ENCODE measurements around the gene TSPOAP1.

Gene TSPOAP1, protein sequence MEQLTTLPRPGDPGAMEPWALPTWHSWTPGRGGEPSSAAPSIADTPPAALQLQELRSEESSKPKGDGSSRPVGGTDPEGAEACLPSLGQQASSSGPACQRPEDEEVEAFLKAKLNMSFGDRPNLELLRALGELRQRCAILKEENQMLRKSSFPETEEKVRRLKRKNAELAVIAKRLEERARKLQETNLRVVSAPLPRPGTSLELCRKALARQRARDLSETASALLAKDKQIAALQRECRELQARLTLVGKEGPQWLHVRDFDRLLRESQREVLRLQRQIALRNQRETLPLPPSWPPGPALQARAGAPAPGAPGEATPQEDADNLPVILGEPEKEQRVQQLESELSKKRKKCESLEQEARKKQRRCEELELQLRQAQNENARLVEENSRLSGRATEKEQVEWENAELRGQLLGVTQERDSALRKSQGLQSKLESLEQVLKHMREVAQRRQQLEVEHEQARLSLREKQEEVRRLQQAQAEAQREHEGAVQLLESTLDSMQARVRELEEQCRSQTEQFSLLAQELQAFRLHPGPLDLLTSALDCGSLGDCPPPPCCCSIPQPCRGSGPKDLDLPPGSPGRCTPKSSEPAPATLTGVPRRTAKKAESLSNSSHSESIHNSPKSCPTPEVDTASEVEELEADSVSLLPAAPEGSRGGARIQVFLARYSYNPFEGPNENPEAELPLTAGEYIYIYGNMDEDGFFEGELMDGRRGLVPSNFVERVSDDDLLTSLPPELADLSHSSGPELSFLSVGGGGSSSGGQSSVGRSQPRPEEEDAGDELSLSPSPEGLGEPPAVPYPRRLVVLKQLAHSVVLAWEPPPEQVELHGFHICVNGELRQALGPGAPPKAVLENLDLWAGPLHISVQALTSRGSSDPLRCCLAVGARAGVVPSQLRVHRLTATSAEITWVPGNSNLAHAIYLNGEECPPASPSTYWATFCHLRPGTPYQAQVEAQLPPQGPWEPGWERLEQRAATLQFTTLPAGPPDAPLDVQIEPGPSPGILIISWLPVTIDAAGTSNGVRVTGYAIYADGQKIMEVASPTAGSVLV (N-terminal part only)

DNA sequence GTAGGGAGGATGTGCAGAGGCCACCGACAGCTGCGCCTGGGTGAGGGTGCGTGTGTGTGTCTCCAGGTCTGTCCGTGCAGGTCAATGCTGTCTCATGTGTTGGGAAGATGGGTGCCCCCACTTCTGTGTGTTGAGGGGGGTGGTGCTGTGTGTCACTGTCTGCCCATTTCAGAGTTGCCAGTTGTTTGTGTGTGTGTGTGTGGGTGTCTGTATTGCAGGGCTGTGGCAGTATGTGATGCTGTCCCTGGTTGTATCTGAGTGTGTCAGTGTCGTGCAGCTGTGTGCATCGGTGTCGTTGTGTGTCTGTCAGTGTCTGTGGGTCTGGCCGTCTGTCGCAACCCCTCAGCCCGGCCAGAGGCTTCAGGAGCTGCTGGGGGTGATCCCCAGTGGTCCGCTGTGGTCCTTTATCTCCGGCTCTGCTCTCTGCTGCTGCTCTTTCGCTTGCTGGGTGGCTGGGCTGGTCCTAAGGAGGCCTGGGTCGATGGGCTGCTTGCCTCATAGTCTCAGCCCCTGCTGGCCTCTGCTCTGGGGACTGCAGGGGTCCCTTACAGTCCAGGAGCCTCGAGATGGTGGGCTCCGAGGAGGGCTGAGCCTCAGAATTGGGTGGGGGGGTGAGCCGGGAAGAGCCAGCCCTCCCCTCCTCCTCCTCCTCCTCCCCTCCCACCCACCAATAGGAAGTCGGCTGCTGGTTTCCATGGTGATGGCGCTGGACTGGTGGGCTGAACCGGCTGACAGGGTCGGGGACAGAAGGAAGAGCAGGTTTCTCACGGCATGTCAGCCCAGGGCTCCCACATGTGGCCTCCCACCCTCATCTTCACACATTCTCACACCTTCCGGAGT lies at the start of gene TSPOAP1:
Gene TSPOAP1 (minus strand): TSS at position 601 of the 840 bp plus-strand sequence. CDS start 875 bp downstream, outside the sequence.
- no peak for DNase-seq

DNA sequence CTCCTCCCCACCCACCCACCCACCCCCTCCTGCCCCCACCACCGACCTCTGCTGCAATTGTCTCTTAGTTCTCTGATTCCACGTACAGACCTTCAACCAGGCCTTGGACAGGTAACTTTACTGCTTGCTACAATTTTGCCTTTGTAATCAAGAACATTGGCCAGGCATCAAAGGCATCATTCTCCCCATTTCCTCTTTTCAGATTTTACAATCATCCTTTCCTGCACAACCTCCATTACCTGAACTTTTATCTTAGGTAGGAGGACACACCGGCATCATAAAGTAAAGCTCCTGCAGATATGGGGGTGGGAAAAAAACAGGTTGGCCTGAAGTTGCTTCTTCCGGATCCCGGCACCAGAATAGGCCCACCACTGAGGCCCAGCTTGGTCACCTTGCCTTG lies 49.1 kb upstream of the TSPOAP1 start:
- DNase-seq: no peak

DNA sequence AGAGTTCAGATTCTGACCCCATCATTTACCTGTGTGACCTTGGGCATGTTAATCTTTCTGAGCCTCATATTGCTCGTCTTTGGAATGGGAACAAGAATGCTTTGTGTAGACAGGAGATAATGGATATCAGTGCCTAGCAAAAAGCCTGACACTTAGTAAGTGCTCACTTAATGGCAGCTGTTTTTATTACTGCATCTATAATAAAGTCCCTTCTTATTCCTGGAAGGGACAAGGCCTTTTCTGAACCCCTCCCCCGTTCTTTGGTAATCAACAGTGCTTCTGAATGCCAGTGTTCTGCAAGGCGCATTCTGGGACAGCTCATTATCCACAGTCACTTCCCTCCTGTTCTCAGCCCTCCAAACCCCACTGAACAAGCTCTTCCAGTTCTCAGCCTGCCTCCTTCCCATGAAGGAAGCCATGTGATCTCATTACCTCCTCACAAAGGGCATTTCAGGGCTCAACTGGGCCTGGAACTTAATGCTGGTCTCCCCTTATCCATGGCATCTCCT lies 48.6 kb upstream of the TSPOAP1 start:
- no peak for DNase-seq

DNA sequence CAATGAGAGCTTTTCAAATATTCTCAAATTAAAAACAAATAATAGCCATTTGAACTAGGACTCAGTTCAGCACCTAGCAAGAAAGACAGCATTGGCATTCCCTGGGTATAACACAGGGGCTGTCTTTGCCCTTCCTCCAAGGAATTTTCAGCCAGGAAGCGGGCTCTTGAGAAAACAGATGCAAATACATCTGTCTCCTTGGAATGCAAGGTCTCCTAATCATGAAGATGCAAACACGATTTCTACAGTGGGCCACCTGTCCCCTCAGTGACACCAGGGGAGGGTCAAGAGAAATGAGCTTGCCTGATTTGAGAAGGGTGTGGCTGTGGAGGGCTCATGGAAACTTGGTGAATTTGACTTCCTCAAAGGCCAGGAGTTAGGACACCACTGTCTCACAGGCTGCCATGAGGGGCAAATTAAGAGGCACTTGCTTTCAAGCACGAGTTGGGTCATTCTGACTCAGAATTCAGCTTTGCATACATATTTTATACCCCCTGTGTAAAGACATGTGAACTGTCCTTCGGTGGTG lies 47.9 kb upstream of the TSPOAP1 start:
- no peak for DNase-seq

DNA sequence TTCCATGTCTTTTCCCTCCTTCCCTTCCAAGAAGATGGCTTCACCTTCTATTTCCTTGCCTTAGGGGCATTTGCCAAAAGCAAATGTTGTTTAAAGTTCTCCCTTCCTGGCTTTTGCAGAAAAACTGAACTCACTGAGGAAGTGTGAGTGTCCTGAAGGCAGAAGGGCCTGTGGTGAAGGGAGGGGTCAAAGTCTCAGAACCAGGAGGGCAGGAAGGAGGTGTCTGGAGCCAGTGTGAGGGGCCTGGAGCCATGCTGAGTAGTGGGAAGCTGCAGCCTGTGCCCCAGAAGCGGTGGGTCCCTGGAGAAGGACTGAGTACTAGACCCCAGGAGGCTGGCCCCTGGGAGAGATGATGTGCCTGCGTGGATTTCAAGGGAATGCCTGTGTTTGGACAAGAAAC lies 47.2 kb upstream of the TSPOAP1 start:
- DNase-seq: no peak

DNA sequence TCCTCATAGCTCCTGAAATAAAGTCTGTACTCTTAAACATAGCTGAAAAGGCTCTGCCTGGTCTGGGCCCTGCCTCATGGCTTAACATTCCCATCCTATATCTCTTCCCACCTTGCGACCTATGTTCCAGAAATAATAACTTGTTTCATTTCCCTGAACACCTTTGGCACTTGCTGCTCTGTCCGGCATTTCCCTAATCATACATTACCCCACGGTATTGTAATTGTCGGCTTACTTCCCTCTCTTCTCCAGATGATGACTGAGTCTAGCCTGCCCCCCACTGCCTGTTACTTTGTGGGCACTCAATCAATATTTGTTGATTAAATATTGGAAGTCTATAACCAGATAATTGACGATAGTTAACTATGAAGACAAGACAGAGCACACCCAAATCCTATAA lies 46.7 kb upstream of the TSPOAP1 start:
- DNase-seq: no peak

DNA sequence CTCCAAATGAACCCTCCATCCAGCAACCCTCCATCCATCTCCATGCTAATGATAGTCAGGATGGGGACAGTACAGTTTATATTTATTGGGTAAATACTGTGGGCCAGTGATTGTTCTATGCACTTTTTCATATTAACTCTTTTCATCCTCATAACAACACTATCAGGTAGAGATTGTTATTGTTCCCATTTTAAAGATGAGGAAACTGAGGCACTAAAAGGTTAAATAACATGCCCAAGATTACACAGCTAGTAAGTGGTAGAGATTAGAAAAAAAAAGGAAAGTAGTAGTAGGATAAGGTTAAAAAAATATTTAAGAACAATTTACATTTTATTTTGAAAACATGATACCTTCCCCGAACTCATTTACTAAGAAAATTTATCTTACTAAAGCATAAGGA lies 45.3 kb upstream of the TSPOAP1 start:
- no peak for DNase-seq

DNA sequence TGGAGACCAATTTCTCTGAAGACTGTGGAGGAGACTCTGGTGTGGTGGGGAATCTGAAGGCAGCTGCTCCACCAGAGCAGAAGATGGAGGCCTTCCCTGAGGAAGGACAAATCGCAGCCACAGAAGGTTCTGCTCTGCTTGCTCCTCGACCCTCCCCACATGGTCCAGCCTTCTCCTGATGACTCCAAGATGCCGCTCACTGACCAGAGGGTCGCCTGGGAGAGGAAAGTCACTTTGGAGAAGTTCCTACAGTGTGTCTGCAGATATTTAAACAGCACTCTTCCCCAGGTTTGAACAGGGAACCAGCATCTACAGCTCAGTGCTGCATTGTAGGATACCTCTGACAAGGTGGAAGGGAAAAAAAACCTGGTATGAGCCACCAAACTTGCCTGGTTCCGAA lies 44.4 kb upstream of the TSPOAP1 start:
- no peak for DNase-seq

DNA sequence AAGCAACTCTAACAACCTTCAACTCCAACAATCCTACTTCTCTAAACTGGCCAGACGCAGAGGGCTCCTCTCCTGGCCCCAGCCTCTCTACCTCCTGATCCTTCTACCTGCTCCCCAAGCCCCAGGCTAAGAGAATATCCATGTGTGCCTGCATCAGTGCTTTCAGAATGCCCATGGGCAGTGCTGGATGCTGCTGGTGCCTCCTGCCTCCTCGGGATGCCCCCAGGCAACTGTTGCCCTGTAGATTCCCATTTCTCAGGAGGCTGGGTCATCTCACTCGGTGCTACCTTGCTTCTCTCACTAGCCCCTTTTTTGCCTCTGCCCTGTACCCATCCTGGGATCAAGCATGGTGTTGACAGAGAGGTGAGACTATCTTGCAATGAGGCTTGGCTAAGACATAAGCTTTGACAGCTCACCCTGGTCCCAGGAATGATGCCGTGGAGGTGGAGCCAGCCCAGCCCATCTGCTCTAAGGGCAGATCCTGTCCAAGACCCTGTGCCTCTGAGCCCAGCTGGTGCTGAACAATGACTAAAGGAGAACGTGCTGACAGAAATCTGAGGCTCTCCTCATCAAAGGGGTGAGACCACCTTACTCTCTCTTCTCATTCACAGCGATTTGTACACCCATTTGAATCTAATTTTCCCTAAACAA lies 42.8 kb upstream of the TSPOAP1 start:
- no peak for DNase-seq

DNA sequence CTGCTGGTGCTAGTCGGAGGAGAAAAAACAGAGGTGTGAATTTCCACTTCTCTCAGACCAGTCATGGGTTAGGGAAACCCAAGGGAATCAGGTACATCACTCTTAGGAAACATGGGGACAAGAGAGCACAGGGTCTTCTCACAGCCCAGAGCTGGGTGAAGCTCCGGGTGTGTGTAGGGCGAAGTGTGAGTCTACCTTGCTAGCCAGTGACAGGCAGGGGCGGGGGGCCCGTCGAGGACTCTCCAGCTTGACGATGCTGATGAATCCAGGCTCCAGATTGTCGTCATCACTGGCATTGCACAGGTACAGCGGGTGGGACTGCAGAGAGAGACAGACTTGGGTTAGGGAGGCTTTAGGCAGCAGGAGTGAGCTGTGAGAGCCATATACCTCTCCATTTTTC lies 42.1 kb upstream of the TSPOAP1 start:
- no peak for DNase-seq

DNA sequence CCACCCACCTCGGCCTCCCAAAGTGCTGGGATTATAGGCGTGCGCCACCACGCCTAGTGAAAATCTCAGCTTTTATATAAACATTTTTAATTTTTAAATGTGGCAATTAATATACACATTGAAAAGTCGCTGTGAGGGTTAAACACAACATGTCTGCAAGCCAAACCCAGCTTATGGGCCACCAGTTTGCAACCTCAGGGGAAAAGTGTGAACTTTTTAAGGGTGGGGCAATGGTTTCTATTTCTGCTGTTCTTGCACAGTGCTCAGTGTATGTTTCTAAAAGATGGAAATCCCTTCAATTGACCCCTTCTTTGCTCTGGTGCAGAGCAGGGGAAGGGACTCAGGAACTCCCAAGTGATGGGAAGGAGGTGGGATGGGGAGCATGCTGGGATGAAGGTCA lies 41.7 kb upstream of the TSPOAP1 start:
- no peak for DNase-seq

DNA sequence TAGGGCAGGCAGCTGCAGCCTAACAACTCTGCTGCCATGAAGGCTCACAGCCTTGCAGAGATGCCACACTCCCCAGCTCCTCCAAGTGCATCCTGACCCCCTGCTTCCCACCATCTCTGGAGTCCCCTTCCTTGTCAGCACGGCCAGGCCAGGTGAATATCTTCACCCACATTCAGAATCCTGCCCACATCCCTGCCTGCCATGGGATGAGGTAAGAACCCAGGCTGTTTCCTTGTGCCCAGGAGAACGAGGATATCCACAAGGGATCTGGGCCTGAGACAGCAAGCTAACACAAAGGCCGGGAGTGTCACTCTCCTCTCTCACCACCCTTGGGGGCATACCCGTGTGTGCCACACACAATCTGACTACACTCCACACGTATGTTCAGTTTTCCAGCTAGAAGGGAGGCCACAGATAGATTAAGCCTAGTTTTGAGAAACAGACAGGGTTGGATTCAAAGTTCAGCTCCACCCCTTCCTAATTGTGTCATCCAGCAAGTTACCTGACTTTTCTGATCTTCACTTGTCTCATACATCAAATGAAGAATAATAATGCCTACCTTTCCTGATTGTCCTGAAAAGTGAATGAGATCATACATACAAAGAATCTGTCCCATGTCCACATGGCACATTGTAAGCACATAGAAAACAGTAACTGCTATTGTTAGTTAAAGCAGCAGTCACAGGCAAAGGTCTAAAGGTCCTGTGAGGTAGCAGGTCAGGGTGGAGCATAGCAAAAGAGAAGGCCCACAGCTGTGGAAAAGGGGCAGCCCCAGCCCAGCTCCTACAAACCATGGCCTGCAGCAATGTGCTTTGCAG lies 40.8 kb upstream of the TSPOAP1 start:
- no peak for DNase-seq

DNA sequence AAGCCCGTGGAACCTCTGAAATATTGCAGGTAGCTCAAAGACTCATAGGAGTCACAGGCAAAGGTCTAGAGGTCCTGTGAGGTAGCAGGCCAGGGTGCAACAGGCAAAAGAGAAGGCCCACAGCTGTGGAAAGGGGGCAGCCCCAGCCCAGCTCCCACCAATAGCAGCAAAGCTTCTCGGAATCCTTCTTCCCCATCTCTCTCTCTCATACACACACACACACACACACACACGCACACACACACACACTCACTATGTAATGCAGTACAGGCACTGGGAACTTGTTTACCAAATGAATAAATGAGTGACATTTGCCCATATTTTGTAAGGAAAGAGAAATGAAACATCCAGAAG lies 40.2 kb upstream of the TSPOAP1 start:
- no peak for DNase-seq

DNA sequence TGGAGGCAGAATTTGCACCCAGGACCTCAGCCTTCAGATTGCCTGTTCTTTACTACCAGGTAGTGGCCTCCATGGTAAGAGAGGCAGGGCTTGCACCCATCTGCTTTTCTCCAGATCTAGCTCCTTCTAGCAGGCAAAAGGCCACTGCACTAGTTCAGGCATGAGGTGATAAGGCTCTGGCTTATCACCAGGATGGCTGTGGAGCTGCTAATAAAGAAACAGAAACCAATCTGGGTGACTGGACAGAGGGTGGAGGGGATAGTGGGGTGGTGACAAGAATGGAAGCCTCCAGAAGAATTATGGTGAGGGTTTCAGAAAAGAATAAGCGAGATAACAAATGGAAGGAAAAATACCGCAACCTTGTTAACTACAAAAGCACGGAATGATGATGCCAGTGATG lies 38.9 kb upstream of the TSPOAP1 start:
- DNase-seq: no peak

DNA sequence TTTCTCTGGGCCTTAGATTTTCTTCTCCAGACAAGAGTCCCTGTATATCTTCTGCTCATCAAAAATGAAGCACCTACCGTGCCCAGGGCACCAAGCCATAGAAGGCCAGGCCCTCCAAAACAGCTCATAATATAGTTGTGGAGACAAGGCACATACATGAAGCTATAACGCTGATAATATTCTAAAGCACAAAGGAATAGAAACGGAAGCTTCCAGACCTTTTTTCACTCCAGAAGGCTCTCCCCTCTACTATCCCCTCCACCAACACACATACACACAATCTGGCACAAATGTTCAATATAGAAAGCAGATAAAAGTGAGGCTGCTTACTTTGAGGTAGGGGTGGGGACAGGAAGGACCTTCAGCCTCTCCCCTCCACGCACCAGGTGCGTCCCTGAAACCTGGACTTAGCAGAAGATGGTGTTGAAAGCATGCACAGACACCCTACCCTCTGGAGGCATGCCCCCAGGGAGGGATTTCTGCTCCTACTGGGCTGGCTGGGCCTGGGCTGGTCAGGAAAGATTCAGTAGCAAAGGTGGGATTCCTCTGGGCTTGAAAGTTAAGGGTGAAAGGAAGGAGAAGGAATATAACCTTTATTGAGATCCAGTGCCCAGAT lies 37.5 kb upstream of the TSPOAP1 start:
- no peak for DNase-seq

DNA sequence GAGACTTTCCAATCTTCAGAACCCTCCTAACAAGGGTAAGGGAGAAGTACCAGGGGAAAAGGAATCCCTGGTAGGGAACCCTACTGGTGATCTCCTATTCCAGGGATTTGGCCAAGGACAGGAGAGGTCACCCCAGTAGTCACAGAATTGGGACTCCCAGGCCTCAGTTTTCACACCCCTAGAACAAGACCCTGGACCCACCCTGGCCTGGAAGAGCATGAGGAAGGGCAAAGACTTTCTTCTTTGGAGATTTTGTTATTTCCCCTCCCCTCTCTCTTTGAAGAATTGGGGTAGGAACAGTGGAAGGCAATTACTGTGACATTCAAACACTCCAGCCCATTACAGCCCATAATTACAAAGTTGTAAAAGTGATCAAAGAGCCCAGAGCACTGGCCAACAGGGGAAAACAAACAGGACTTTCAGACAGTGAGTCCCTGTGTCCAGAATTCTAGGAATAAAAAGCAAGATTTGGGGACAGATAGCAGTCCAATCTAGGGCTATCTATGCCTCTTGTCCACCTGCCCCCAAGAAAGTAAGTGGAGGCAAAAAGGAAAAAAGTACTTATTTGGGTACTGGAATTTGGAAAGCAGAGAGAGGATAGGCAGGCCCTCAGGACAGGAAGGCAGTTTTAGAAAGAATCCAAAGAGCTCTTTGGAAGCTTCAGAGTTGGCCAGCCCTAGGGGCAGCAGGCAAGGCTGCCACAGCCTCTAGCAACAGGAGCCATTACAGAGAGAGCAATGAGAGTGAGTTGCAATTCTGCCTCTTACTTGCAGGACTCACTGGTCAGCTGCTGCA lies 36.8 kb upstream of the TSPOAP1 start:
- no peak for DNase-seq

DNA sequence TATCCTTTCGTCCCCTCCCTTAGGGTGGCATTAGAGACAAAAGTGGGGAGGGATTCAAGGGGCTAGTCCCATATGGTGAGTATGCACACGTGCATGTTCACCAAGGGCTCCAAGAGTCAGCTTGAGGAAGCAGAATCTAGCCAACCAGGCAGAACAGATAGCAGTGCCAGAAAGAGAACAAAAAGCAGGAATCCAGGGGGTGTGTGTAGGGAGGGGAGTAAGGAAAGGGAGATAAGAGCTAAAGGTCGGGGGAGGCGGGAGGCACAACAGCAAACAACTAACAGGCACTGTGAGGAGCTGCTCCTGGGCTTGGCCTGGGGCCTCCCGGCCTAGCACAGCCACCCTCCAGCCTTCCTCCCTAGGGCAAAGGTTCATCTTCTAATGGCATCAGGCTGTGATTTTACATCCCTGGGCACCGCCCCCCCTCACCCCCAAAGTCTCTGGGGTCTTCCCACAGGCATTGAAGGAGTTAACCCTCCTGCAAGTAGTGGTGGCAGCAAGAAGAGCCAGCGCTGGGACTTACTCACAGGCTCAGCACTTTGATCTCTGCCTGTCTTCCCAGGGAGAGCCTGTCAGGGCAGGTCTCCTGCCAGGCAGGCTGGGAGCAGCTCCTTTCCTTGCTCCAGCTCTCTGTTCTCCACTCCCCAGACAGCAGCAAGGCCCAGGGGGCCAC lies 35.8 kb upstream of the TSPOAP1 start:
- DNase-seq: no peak

DNA sequence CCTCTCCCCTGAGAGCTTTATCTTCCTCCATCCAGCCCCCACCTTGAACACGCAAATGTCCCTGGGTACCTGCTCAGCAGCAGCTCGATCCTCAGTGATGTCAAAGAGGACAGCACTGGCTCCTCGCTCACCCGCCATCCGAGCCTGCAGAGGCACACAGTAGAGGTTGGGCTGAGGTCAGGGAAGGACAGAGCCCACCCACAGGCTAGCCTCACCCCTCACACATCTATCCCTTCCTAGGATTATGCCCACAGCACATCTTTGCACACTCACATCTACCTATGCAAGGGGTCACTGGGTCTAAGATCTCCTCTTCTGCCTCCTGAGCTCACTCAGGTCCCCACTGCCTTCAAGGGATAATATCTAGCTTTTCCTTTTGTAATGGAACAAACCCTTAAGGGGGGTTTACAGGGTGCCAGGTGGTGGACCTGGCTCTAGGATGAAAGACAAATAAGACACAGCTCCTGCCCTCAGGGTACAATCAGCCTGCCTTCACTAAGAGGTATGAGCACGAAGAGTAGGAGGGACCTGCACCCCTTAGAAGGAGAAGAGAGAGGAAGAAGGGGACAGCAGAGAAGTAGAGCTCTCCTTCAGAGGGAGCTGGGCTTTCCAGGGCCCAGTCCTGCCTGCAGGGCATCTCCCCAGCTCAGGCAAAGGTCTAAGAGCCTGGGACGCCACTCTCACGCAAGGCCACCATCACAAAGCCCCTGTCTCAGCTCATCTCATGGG lies 35.0 kb upstream of the TSPOAP1 start:
- no peak for DNase-seq
